ENCODE results near the gene LPIN2. TPM values are rescaled to one million over a fixed set of nuclear protein-coding genes. Genes with fewer than 3 reads are reported as not detected.

Gene LPIN2
- polyA plus RNA-seq, 1 donor (not counting 4 experiments of a cell fraction or from before 2014, with no cell fraction given), result 3.9 TPM

DNA sequence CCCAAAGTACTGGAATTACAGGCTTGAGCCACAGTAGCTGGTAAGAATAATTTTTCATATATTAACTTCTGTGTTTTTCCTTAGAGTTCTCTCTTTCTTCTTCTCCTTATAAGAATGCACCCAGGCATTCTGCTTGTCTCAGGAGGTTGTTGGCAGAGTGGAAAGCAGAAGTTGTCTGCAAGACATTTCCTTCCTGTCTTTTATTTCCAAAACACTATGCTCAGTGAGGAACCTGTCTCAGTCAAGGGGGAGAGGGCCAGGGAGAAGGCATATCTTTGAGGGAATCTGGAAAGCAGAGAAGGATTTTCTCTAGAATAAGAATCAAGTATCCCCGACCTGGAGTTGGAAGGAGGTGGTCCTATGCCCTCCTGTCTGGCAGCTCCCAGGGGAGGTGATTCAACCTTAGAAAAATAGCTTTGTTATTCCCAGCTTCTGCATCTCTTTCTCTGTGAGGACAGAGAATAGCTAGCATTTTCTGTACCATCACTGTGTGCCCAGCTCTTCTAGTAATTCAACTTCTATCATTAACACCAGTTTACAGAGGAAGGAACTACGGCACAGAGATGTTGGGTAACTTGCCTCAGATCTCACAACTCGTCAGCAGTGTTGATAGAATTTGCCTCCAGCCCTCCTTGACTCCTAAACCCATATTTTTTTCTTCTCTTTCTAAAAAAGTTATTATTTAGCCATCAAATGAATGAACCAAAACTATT is 3.8 kb upstream of the LPIN2 start:
- no peak overlapping the region for H3K9ac ChIP-seq (ENCODE audit: control insufficient read depth, extremely low read depth, insufficient read depth, low read length)
- H4K20me1 ChIP-seq (ENCODE audit: control insufficient read depth, extremely low read depth, insufficient read depth, low read length), result no peaks in the 10 kb centered on the region
- no peak overlapping the region for H3K27ac ChIP-seq (ENCODE audit: control insufficient read depth, insufficient read depth, low read length)
- no peak overlapping the region for H2AFZ ChIP-seq (ENCODE audit: control insufficient read depth, low read length)
- no peaks in the 10 kb centered on the region for H3K9me1 ChIP-seq (ENCODE audit: control insufficient read depth, extremely low read depth, insufficient read depth, low read length)
- H3K4me2 ChIP-seq (ENCODE audit: control insufficient read depth, extremely low read depth, insufficient read depth, low read depth, low read length), result no peak overlapping the region
- no peaks in the 10 kb centered on the region for H3K36me3 ChIP-seq (ENCODE audit: control insufficient read depth in 2 of 2, extremely low read depth in 1 of 2, insufficient read depth in 2 of 2, low read length in 2 of 2)
- DNase-seq (ENCODE audit: low read depth, low spot score) (no peak), FAIRE-seq (no peak)
- no peaks in the 10 kb centered on the region for H3K79me2 ChIP-seq (ENCODE audit: control insufficient read depth, insufficient read depth, low read length)
- no peaks in the 10 kb centered on the region for H3K9me3 ChIP-seq (ENCODE audit: control insufficient read depth, low read depth, low read length)
- no peak for TF ChIP-seq EZH2 (IDR thresholded peaks at IDR 0.05; ENCODE audit: low read length)
- no peak for TF ChIP-seq CTCF (optimal IDR thresholded peaks at IDR 0.05 in 1 of 3, IDR thresholded peaks at IDR 0.05 in 1 of 3, conservative IDR thresholded peaks at IDR 0.05 in 1 of 3; ENCODE audit: extremely low read depth in 1 of 3, insufficient read depth in 2 of 3, low read length in 3 of 3)
- H3K4me3 ChIP-seq (ENCODE audit: control insufficient read depth in 2 of 3, extremely low read depth in 1 of 3, insufficient read depth in 2 of 3, low read depth in 1 of 3, low read length in 3 of 3), result no peak overlapping the region
- dilution Hi-C loops (cut with MboI; ENCODE audit: extremely low pct_ligation_motif_present, low sequenced_read_pairs), result no loop called here
- H3K27me3 ChIP-seq (ENCODE audit: control insufficient read depth, extremely low read depth, insufficient read depth, low read length), result no peaks in the 10 kb centered on the region
- peaks cover 18% of the 10 kb centered on the region for H3K4me1 ChIP-seq (ENCODE audit: control insufficient read depth, extremely low read depth, insufficient read depth, low read length)

DNA sequence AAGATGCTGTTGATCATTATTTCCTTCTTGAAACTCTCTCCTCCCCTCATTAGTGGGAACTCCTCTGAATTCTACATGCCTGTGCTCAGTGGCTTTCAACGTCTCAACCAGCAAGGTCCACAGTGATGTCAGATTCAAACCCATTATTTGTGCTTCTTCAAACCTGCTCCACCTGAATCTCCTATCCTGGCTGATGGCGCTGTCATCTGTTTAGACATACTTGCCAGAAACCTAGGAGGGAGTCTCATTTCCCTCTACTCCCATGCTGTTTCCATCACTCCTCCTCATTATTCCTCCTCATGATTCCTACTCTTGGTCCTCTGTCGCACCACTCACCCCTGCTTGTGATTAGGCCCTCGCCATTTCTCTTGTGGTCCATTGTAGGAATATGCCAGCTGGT is 2.9 kb upstream of the LPIN2 start:
- Histone ChIP-seq H3K4me1 (ENCODE audit: control insufficient read depth, extremely low read depth, insufficient read depth, low read length) (peaks cover 18% of the 10 kb centered on the region), H3K79me2 (ENCODE audit: control insufficient read depth, insufficient read depth, low read length) (no peaks in the 10 kb centered on the region), H3K36me3 (ENCODE audit: control insufficient read depth in 2 of 2, extremely low read depth in 1 of 2, insufficient read depth in 2 of 2, low read length in 2 of 2) (no peaks in the 10 kb centered on the region), H3K9me1 (ENCODE audit: control insufficient read depth, extremely low read depth, insufficient read depth, low read length) (no peaks in the 10 kb centered on the region), H2AFZ (ENCODE audit: control insufficient read depth, low read length) (no peak overlapping the region), H3K27me3 (ENCODE audit: control insufficient read depth, extremely low read depth, insufficient read depth, low read length) (no peaks in the 10 kb centered on the region), H3K4me3 (ENCODE audit: control insufficient read depth in 2 of 3, extremely low read depth in 1 of 3, insufficient read depth in 2 of 3, low read depth in 1 of 3, low read length in 3 of 3) (no peak overlapping the region), H3K27ac (ENCODE audit: control insufficient read depth, insufficient read depth, low read length) (no peak overlapping the region), H3K9ac (ENCODE audit: control insufficient read depth, extremely low read depth, insufficient read depth, low read length) (no peak overlapping the region), H3K9me3 (ENCODE audit: control insufficient read depth, low read depth, low read length) (no peaks in the 10 kb centered on the region), H4K20me1 (ENCODE audit: control insufficient read depth, extremely low read depth, insufficient read depth, low read length) (no peaks in the 10 kb centered on the region), H3K4me2 (ENCODE audit: control insufficient read depth, extremely low read depth, insufficient read depth, low read depth, low read length) (no peak overlapping the region)
- DNase-seq (ENCODE audit: low read depth, low spot score) (no peak), FAIRE-seq (no peak)
- TF ChIP-seq CTCF (optimal IDR thresholded peaks at IDR 0.05 in 1 of 3, IDR thresholded peaks at IDR 0.05 in 1 of 3, conservative IDR thresholded peaks at IDR 0.05 in 1 of 3; ENCODE audit: extremely low read depth in 1 of 3, insufficient read depth in 2 of 3, low read length in 3 of 3), result no peak
- no peak for TF ChIP-seq EZH2 (IDR thresholded peaks at IDR 0.05; ENCODE audit: low read length)
- dilution Hi-C loops (cut with MboI; ENCODE audit: extremely low pct_ligation_motif_present, low sequenced_read_pairs), result no loop called here

Measured in keratinocyte (primary cell).